Measurements from ENCODE around the gene AFTPH. TPM values are rescaled to one million over a fixed set of nuclear protein-coding genes. Genes with fewer than 3 reads are reported as not detected.

The AFTPH gene
- total RNA-seq, 1 donor from 2014 or later = 13.1 TPM

DNA sequence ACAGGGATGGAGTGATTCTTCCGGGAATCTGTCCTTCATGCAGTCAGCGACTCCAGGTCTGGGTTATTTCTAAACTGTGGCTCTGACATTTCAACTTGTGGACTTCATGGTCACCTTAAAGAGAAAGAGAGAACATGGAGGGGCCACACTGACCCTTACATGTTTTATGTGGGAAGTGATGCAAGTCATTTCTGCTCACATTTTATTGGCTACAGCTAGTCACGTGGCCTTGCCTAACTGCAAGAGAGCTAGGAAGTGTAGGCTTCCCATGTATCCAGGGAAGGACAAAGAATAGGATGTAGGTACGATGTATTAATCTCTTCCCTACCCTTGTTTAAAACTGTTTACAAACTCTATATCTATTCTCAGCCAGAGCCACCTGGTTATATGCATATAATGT is 30.3 kb upstream of the AFTPH start:
- no peak overlapping the region for H3K27ac Mint-ChIP-seq (ENCODE audit: unreplicated experiment)
- no peak overlapping the region for H3K4me3 Mint-ChIP-seq (ENCODE audit: unreplicated experiment)
- no peak for DNase-seq (ENCODE audit: low spot score)
- H3K27me3 Mint-ChIP-seq (ENCODE audit: unreplicated experiment) = no peaks in the 10 kb centered on the region
- TF ChIP-seq, protein P1, sequence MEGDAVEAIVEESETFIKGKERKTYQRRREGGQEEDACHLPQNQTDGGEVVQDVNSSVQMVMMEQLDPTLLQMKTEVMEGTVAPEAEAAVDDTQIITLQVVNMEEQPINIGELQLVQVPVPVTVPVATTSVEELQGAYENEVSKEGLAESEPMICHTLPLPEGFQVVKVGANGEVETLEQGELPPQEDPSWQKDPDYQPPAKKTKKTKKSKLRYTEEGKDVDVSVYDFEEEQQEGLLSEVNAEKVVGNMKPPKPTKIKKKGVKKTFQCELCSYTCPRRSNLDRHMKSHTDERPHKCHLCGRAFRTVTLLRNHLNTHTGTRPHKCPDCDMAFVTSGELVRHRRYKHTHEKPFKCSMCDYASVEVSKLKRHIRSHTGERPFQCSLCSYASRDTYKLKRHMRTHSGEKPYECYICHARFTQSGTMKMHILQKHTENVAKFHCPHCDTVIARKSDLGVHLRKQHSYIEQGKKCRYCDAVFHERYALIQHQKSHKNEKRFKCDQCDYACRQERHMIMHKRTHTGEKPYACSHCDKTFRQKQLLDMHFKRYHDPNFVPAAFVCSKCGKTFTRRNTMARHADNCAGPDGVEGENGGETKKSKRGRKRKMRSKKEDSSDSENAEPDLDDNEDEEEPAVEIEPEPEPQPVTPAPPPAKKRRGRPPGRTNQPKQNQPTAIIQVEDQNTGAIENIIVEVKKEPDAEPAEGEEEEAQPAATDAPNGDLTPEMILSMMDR (IDR thresholded peaks at IDR 0.05; ENCODE audit: unreplicated experiment) = no peak
- peaks cover 40% of the 10 kb centered on the region for H3K4me1 Mint-ChIP-seq (ENCODE audit: unreplicated experiment)
- no peaks in the 10 kb centered on the region for H3K36me3 Mint-ChIP-seq (ENCODE audit: low read depth, unreplicated experiment)
- no peaks in the 10 kb centered on the region for H3K9me3 Mint-ChIP-seq (ENCODE audit: unreplicated experiment)

- H3K4me1 Mint-ChIP-seq (ENCODE audit: unreplicated experiment) = peaks cover 33% of the 10 kb centered on the region
- TF ChIP-seq, protein P1 (IDR thresholded peaks at IDR 0.05; ENCODE audit: unreplicated experiment) = no peak
- H3K9me3 Mint-ChIP-seq (ENCODE audit: unreplicated experiment) = no peaks in the 10 kb centered on the region
- H3K36me3 Mint-ChIP-seq (ENCODE audit: low read depth, unreplicated experiment) = no peaks in the 10 kb centered on the region
- no peak overlapping the region for H3K27ac Mint-ChIP-seq (ENCODE audit: unreplicated experiment)
- no peak overlapping the region for H3K4me3 Mint-ChIP-seq (ENCODE audit: unreplicated experiment)
- no peak for DNase-seq (ENCODE audit: low spot score)
- H3K27me3 Mint-ChIP-seq (ENCODE audit: unreplicated experiment) = peaks cover 9% of the 10 kb centered on the region
Observed at GRCh38 chr2:64498438-64498837, 25.7 kb upstream of the AFTPH start.

GRCh38 chr2:64500549-64500948 is 23.6 kb upstream of the AFTPH start:
- Mint-ChIP-seq H3K9me3 (ENCODE audit: unreplicated experiment) (no peaks in the 10 kb centered on the region), H3K4me1 (ENCODE audit: unreplicated experiment) (peaks cover 33% of the 10 kb centered on the region), H3K27me3 (ENCODE audit: unreplicated experiment) (peaks cover 9% of the 10 kb centered on the region), H3K27ac (ENCODE audit: unreplicated experiment) (peak overlapping the region; percentile 84), H3K36me3 (ENCODE audit: low read depth, unreplicated experiment) (no peaks in the 10 kb centered on the region), H3K4me3 (ENCODE audit: unreplicated experiment) (no peak overlapping the region)
- DNase-seq (ENCODE audit: low spot score) = no peak
- TF ChIP-seq, protein P1 (IDR thresholded peaks at IDR 0.05; ENCODE audit: unreplicated experiment) = no peak

GRCh38 chr2:64501946-64502345 is 22.2 kb upstream of the AFTPH start:
- H3K27me3 Mint-ChIP-seq (ENCODE audit: unreplicated experiment) = peaks cover 9% of the 10 kb centered on the region
- no peak overlapping the region for H3K4me3 Mint-ChIP-seq (ENCODE audit: unreplicated experiment)
- H3K36me3 Mint-ChIP-seq (ENCODE audit: low read depth, unreplicated experiment) = no peaks in the 10 kb centered on the region
- TF ChIP-seq, protein P1 (IDR thresholded peaks at IDR 0.05; ENCODE audit: unreplicated experiment) = no peak
- H3K27ac Mint-ChIP-seq (ENCODE audit: unreplicated experiment) = peak overlapping the region; percentile 15
- no peaks in the 10 kb centered on the region for H3K9me3 Mint-ChIP-seq (ENCODE audit: unreplicated experiment)
- DNase-seq (ENCODE audit: low spot score) = no peak
- peaks cover 33% of the 10 kb centered on the region for H3K4me1 Mint-ChIP-seq (ENCODE audit: unreplicated experiment)

DNA sequence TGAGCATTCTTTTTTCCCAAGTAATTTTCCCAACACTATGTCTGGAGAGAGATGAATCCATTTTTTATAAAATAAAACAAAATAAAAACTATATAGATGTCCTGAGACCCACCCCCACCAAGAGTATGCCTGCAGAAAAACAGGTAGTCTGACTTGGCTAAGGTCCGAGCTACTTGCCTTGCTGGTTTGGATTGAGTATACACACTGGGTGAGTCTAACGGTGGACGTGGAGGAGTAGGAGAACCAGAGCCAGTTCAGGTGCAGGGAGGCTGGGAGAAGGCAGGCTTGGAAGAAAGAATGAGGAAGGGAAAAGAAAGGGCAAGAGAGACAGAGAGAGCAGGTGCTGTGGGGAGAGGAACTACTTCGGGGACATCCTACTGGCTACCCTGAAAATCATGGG is 21.3 kb upstream of the AFTPH start:
- TF ChIP-seq, protein P1 (IDR thresholded peaks at IDR 0.05; ENCODE audit: unreplicated experiment) = no peak
- Mint-ChIP-seq H3K27me3 (ENCODE audit: unreplicated experiment) (peaks cover 9% of the 10 kb centered on the region), H3K27ac (ENCODE audit: unreplicated experiment) (no peak overlapping the region), H3K9me3 (ENCODE audit: unreplicated experiment) (no peaks in the 10 kb centered on the region), H3K4me1 (ENCODE audit: unreplicated experiment) (peaks cover 31% of the 10 kb centered on the region), H3K4me3 (ENCODE audit: unreplicated experiment) (no peak overlapping the region), H3K36me3 (ENCODE audit: low read depth, unreplicated experiment) (no peaks in the 10 kb centered on the region)
- DNase-seq (ENCODE audit: low spot score) = no peak
